ENCODE data around the gene TOP2B. TPM values are rescaled to one million over a fixed set of nuclear protein-coding genes. Genes with fewer than 3 reads are reported as not detected.
A peak's percentile ranks its signal among the peaks of the same experiment; 100 is the strongest.

TOP2B gene
- total and polyA plus RNA-seq, 7 donors, result 39.3 to 84.8 (median 66.2) TPM

GRCh38 chr3:25665315-25666280, 891 bp upstream of the TOP2B start:
- no peaks in the 10 kb centered on the region for H3K9me3 ChIP-seq
- H3K36me3 ChIP-seq (ENCODE audit: insufficient read depth in 1 of 2, low read depth in 1 of 2), result no peaks in the 10 kb centered on the region
- peak overlapping the region; percentile 96 for H3K27ac ChIP-seq
- no peak for TF ChIP-seq CTCF (IDR thresholded peaks at IDR 0.05)
- intact Hi-C loops (cut with DNase I), result loop anchor here in 1 of 2 donors (2.0 to 10.0 kb wide), 3 partner anchors 117 to 1049 kb away; partner anchors contain the start of gene NGLY1
- H3K4me1 ChIP-seq, result peaks cover 27% of the 10 kb centered on the region
- peak in 1 of 2 donors; percentile 53 for DNase-seq
- no peak for ATAC-seq
- H3K4me3 ChIP-seq, result peak overlapping the region; percentile 83
- 8 to 15% (median 9%) methylated on average over 14 of the region's 14 CpGs for WGBS, 3 donors
- H3K27me3 ChIP-seq (ENCODE audit: insufficient read depth in 3 of 3, low read length in 2 of 3), result no peaks in the 10 kb centered on the region

GRCh38 chr3:25663869-25664811, 567 bp downstream of the TOP2B start:
- H3K27me3 ChIP-seq (ENCODE audit: insufficient read depth in 3 of 3, low read length in 2 of 3), result no peaks in the 10 kb centered on the region
- H3K4me3 ChIP-seq, result peak overlapping the region; percentile 83
- peaks cover 42% of the 10 kb centered on the region for H3K4me1 ChIP-seq
- no peak for TF ChIP-seq CTCF (IDR thresholded peaks at IDR 0.05)
- whole genome bisulfite sequencing, 3 donors, result 0% methylated on average over 50 to 115 of the region's 115 CpGs
- ATAC-seq, result peak; percentile 61 to 73 (median 63)
- H3K27ac ChIP-seq, result peak overlapping the region; percentile 96
- intact Hi-C loops (cut with DNase I), result loop anchor here (5.0 to 10.0 kb wide), 3 partner anchors 118 to 1051 kb away; partner anchors contain the start of gene NGLY1 (in 1 of the 2)
- peak; percentile 79 to 82 for DNase-seq
- H3K36me3 ChIP-seq (ENCODE audit: insufficient read depth in 1 of 2, low read depth in 1 of 2), result no peaks in the 10 kb centered on the region
- H3K9me3 ChIP-seq, result no peaks in the 10 kb centered on the region

GRCh38 chr3:25663347-25663868, 1.3 kb downstream of the TOP2B start:
- WGBS, 3 donors, result 0 to 2% (median 1%) methylated on average over 15 of the region's 15 CpGs
- H3K9me3 ChIP-seq, result no peaks in the 10 kb centered on the region
- TF ChIP-seq CTCF (IDR thresholded peaks at IDR 0.05), result no peak
- H3K4me1 ChIP-seq, result peaks cover 49% of the 10 kb centered on the region
- DNase-seq, result no peak
- no peaks in the 10 kb centered on the region for H3K27me3 ChIP-seq (ENCODE audit: insufficient read depth in 3 of 3, low read length in 2 of 3)
- H3K27ac ChIP-seq, result peak overlapping the region; percentile 96
- peak overlapping the region; percentile 83 for H3K4me3 ChIP-seq
- ATAC-seq, result no peak
- intact Hi-C loops (cut with DNase I), result loop anchor here (5.0 to 10.0 kb wide), 3 partner anchors 119 to 1051 kb away; partner anchors contain the start of gene NGLY1 (in 1 of the 2)
- H3K36me3 ChIP-seq (ENCODE audit: insufficient read depth in 1 of 2, low read depth in 1 of 2), result no peaks in the 10 kb centered on the region

GRCh38 chr3:25662736-25663320, 1.9 kb downstream of the TOP2B start:
- H3K27me3 ChIP-seq (ENCODE audit: insufficient read depth in 3 of 3, low read length in 2 of 3), result no peaks in the 10 kb centered on the region
- no peak for TF ChIP-seq CTCF (IDR thresholded peaks at IDR 0.05)
- H3K9me3 ChIP-seq, result no peaks in the 10 kb centered on the region
- H3K27ac ChIP-seq, result peak overlapping the region; percentile 96
- ATAC-seq (no peak), DNase-seq (no peak)
- H3K4me3 ChIP-seq, result peak overlapping the region; percentile 83
- WGBS, 3 donors, result 4 to 6% (median 6%) methylated on average over 7 of the region's 7 CpGs
- intact Hi-C loops (cut with DNase I), result loop anchor here (5.0 to 10.0 kb wide), 3 partner anchors 119 to 1052 kb away; partner anchors contain the start of gene NGLY1 (in 1 of the 2)
- H3K4me1 ChIP-seq, result peaks cover 51% of the 10 kb centered on the region
- H3K36me3 ChIP-seq (ENCODE audit: insufficient read depth in 1 of 2, low read depth in 1 of 2), result no peaks in the 10 kb centered on the region

Data from psoas muscle (tissue), 8 donors.